ENCODE data around the gene HEATR1. TPM values are rescaled to one million over a fixed set of nuclear protein-coding genes. Genes with fewer than 3 reads are reported as not detected.
"Not testable (repeated sequence)": the region's sequence is repeated elsewhere in the genome, so short reads cannot be mapped to it uniquely, and the experiment has no call there.

Gene HEATR1
- total and polyA plus RNA-seq, 4 donors, result 3.3 to 19.4 (median 9.6) TPM

- TF ChIP-seq EGR1 (IDR thresholded peaks at IDR 0.05; ENCODE audit: low read depth in 2 of 2), result no peak
- no peak for TF ChIP-seq JUND (IDR thresholded peaks at IDR 0.05)
- TF ChIP-seq, protein P1, sequence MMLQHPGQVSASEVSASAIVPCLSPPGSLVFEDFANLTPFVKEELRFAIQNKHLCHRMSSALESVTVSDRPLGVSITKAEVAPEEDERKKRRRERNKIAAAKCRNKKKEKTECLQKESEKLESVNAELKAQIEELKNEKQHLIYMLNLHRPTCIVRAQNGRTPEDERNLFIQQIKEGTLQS (IDR thresholded peaks at IDR 0.05), result no peak
- no peak for TF ChIP-seq CTCF (IDR thresholded peaks at IDR 0.05; ENCODE audit: low read depth, low read length, missing input control)
These were observed 97.2 kb downstream of the HEATR1 start (continued) for GRCh38 chr1:236507022-236507700.

GRCh38 chr1:236504338-236504737 is 100.0 kb downstream of the HEATR1 start:
- DNase-seq (ENCODE audit: low spot score); H3K4me3 ChIP-seq (ENCODE audit: low read depth in 1 of 3, low read length in 3 of 3); H3K9me3 ChIP-seq (ENCODE audit: control insufficient read depth in 4 of 4, low read length in 3 of 4); H3K36me3 ChIP-seq (ENCODE audit: control insufficient read depth in 4 of 4, insufficient read depth in 3 of 4, low read depth in 1 of 4, low read length in 3 of 4); H3K9ac ChIP-seq (ENCODE audit: low read depth in 1 of 2, low read length in 2 of 2); H3K27ac ChIP-seq (ENCODE audit: low read depth in 1 of 2, low read length in 2 of 2); H3K27me3 ChIP-seq (ENCODE audit: control insufficient read depth in 4 of 4, insufficient read depth in 4 of 4, low read length in 3 of 4): not testable (repeated sequence)
- WGBS, result 89% methylated on average over 3 of the region's 3 CpGs
- H3K4me1 ChIP-seq (ENCODE audit: control insufficient read depth in 4 of 4, insufficient read depth in 4 of 4, low read length in 3 of 4), result peaks cover 2 to 12% (median 8%) of the 10 kb centered on the region in 4 donors

- no peaks in the 10 kb centered on the region for H3K27me3 ChIP-seq (ENCODE audit: control insufficient read depth in 4 of 4, insufficient read depth in 4 of 4, low read length in 3 of 4)
- WGBS, result 30% methylated on average over 15 of the region's 15 CpGs
- no peak overlapping the region for H3K9ac ChIP-seq (ENCODE audit: low read depth in 1 of 2, low read length in 2 of 2)
- H3K36me3 ChIP-seq (ENCODE audit: control insufficient read depth in 4 of 4, insufficient read depth in 3 of 4, low read depth in 1 of 4, low read length in 3 of 4), result no peaks in the 10 kb centered on the region
- TF ChIP-seq HNF4A (conservative IDR thresholded peaks at IDR 0.05) (peak in 1 of 2 donors; percentile 13), GABPA (IDR thresholded peaks at IDR 0.05 in 1 of 2, conservative IDR thresholded peaks at IDR 0.05 in 1 of 2) (no peak), MAX (IDR thresholded peaks at IDR 0.05) (peak; percentile 66), CTCF (IDR thresholded peaks at IDR 0.05; ENCODE audit: low read depth, low read length, missing input control) (no peak), JUND (IDR thresholded peaks at IDR 0.05) (no peak), NR2F2 (IDR thresholded peaks at IDR 0.05) (peak; percentile 83), YY1 (IDR thresholded peaks at IDR 0.05) (no peak), SP1 (IDR thresholded peaks at IDR 0.05) (peak; percentile 50), EGR1 (IDR thresholded peaks at IDR 0.05; ENCODE audit: low read depth in 2 of 2) (peak; percentile 31 to 43), HNF4G (IDR thresholded peaks at IDR 0.05) (no peak), RXRA (IDR thresholded peaks at IDR 0.05) (peak; percentile 36 to 47), FOXA1 (IDR thresholded peaks at IDR 0.05) (no peak), FOXA2 (IDR thresholded peaks at IDR 0.05) (no peak), RAD21 (IDR thresholded peaks at IDR 0.05) (peak in 1 of 2 donors; percentile 48), TAF1 (conservative IDR thresholded peaks at IDR 0.05) (peak; percentile 24)
- TF ChIP-seq, protein P1 (IDR thresholded peaks at IDR 0.05), result no peak
- TF ChIP-seq, protein P2, sequence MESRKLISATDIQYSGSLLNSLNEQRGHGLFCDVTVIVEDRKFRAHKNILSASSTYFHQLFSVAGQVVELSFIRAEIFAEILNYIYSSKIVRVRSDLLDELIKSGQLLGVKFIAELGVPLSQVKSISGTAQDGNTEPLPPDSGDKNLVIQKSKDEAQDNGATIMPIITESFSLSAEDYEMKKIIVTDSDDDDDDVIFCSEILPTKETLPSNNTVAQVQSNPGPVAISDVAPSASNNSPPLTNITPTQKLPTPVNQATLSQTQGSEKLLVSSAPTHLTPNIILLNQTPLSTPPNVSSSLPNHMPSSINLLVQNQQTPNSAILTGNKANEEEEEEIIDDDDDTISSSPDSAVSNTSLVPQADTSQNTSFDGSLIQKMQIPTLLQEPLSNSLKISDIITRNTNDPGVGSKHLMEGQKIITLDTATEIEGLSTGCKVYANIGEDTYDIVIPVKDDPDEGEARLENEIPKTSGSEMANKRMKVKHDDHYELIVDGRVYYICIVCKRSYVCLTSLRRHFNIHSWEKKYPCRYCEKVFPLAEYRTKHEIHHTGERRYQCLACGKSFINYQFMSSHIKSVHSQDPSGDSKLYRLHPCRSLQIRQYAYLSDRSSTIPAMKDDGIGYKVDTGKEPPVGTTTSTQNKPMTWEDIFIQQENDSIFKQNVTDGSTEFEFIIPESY (IDR thresholded peaks at IDR 0.05), result no peak
- TF ChIP-seq, protein P3, sequence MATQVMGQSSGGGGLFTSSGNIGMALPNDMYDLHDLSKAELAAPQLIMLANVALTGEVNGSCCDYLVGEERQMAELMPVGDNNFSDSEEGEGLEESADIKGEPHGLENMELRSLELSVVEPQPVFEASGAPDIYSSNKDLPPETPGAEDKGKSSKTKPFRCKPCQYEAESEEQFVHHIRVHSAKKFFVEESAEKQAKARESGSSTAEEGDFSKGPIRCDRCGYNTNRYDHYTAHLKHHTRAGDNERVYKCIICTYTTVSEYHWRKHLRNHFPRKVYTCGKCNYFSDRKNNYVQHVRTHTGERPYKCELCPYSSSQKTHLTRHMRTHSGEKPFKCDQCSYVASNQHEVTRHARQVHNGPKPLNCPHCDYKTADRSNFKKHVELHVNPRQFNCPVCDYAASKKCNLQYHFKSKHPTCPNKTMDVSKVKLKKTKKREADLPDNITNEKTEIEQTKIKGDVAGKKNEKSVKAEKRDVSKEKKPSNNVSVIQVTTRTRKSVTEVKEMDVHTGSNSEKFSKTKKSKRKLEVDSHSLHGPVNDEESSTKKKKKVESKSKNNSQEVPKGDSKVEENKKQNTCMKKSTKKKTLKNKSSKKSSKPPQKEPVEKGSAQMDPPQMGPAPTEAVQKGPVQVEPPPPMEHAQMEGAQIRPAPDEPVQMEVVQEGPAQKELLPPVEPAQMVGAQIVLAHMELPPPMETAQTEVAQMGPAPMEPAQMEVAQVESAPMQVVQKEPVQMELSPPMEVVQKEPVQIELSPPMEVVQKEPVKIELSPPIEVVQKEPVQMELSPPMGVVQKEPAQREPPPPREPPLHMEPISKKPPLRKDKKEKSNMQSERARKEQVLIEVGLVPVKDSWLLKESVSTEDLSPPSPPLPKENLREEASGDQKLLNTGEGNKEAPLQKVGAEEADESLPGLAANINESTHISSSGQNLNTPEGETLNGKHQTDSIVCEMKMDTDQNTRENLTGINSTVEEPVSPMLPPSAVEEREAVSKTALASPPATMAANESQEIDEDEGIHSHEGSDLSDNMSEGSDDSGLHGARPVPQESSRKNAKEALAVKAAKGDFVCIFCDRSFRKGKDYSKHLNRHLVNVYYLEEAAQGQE (IDR thresholded peaks at IDR 0.05), result no peak
- peak overlapping the region in 2 of 3 donors; percentile 26 to 31 for H3K4me3 ChIP-seq (ENCODE audit: low read depth in 1 of 3, low read length in 3 of 3)
- H3K27ac ChIP-seq (ENCODE audit: low read depth in 1 of 2, low read length in 2 of 2), result peak overlapping the region; percentile 9 to 39
- DNase-seq (ENCODE audit: low spot score), result peak; percentile 50
- H3K4me1 ChIP-seq (ENCODE audit: control insufficient read depth in 4 of 4, insufficient read depth in 4 of 4, low read length in 3 of 4), result peaks cover 2 to 11% (median 7%) of the 10 kb centered on the region in 4 donors
- H3K9me3 ChIP-seq (ENCODE audit: control insufficient read depth in 4 of 4, low read length in 3 of 4), result no peaks in the 10 kb centered on the region
These were observed 101.2 kb downstream of the HEATR1 start for GRCh38 chr1:236502972-236503639.

All from liver (tissue), 9 donors.